Left colon (tissue), 2 donors: ENCODE measurements around the gene APOL4. TPM values are rescaled to one million over a fixed set of nuclear protein-coding genes. Genes with fewer than 3 reads are reported as not detected.
"Not testable (repeated sequence)": the region's sequence is repeated elsewhere in the genome, so short reads cannot be mapped to it uniquely, and the experiment has no call there.

Experiments used
- ATAC-seq: fragments of 200-7000 bp; cut with Tn5 transposase; one replicate; pipeline ENCODE4 v1.9.1; 2020; ENCODE audit warnings: mild to moderate bottlenecking, moderate library complexity
- DNase-seq, 2 donors: peaks; one replicate each; pipeline ENCODE4 v3.0.0-alpha.2; 2020
- intact Hi-C, 2 donors: fragments of 100-400 bp; cut with DNase I in 1 of 2; cut with micrococcal nuclease in 1 of 2; formaldehyde crosslinking; loops; one replicate each; pipeline versions ENCODE4 v1.11.2 to v1.14.0; 2022; cut with DNase I, micrococcal nuclease
- total RNA-seq, 2 donors: library from RNA; stranded (reverse); fragmentation: NEBNext Ultra II Directional; extraction: Animal tissue kit (Norgen Biotek cat#: 25700); gene quantifications; one replicate each; pipeline ENCODE4 v1.2.1, GENCODE V29; 2021
- donor health status: DM: no; HTN: no; CAD: no.
- donor health status: DM: yes; HTN: yes; CAD: no.

APOL4 gene
- total RNA-seq, 2 donors from 2014 or later: 0.95 to 2.4 TPM

DNA sequence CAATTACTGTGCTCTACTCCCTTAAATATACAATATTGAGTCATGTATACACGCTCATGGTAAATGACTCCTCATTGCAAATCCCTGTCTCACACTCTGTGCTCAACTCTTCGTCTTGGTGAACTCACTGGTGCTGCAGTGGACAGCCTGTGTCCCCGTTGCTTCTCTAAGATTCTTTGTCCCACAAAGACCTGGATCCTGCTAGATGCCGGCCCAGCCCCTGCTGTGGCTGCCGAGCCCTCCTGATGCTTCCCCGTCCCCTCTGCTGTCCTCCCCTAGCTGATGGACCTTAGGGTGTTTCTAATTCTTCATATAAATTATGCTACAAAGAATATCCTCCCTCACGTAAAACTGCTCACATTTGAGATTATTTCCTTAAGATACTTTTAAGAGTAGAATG, 32.2 kb upstream of the APOL4 start:
- no peak for DNase-seq
- ATAC-seq: no peak
- intact Hi-C loops: no loop called here

DNA sequence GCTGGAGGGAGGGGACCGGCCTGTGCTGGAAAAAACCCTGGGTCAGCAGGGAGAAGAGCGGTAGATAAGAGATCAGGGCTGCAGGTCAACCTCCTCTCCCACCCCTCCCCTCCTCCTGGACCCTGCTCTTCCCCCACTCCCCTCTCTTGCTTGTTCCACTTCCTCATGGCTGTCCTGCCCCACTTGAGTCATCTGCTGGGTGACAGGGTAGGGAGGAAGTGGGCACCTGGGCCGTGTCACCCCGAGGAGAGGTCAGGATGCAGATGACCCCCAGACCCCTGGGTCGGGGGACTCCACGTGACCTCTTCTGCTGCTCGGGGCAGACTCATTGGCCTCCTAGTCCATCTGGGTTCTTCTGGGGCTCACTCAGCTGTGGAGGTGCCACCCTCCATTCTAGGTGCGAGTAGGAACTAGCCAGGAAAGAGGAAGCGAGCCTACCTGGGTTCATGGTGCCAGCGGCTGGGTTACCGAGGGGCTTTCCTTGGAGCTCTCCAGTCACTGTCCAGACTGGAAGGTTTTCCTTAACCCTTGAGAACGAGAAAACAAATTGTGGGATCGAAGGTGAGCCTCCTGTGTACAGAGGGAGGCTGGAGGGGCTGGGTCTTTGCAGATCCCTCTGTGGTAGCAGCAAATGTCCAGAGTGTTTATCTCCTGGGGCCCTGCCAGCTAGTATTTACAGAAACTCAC, 31.2 kb upstream of the APOL4 start:
- DNase-seq (no peak), ATAC-seq (peak; percentile 18)
- intact Hi-C loops: no loop called here

DNA sequence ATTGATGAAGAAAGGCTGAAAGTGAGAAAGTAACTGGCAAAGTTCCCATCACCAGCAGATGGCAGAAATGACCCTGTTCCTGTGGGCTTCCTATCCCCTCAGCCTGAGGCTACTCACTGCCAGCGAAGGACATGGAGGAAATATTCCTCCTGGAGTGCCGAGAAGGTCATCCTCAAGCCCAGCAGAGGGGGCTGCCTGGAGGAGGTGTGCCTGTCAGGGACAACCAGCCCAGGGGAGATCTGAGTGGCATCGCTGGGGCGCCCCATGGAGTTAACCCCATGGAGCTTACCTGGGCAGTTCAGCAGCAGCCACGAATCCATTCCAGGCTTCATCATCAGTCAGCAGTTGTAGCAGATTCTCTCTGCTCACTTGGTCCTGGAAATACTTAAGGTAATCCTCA, 29.4 kb upstream of the APOL4 start:
- DNase-seq, ATAC-seq, intact Hi-C loops: not testable (repeated sequence)

DNA sequence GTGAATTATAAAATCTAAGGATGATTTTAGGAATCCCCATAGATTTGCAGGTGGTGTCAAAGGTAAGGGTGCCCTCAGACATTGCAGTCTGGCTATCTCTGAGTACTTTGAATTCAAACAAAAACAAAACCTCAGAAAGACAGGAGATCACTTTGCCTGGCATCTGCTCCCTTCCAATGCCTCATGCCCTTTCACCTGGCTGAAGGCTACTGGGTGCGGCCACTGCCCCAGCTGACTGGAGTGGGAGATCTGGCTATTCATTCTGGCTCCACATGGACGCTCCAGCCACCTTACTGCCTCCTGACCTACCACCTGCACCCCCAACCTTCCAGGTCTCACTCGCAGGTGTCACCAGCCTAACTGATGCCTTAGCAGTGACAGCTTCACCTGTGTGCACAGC, 28.0 kb upstream of the APOL4 start:
- ATAC-seq, DNase-seq, intact Hi-C loops: not testable (repeated sequence)

DNA sequence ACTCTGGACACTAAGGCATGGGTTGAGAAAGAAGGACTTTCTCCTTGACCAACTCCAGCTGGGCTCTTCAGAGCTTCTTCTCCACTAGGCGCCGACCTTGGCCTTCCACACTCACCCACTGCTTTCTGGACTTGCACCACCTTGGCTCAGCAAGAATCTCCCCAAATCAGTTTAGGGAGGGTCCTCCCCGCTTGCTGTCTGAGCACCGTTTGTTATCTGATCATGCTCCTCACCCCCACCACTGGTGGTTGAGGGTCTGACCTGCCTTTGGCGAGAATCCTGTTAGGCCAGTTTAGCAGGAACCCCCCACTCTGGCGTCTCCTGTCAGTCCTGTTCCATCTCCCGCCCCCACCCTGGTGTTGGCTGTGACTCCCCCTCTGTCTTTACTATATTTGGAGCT, 27.3 kb upstream of the APOL4 start:
- ATAC-seq (no peak), DNase-seq (no peak)
- intact Hi-C loops: no loop called here

DNA sequence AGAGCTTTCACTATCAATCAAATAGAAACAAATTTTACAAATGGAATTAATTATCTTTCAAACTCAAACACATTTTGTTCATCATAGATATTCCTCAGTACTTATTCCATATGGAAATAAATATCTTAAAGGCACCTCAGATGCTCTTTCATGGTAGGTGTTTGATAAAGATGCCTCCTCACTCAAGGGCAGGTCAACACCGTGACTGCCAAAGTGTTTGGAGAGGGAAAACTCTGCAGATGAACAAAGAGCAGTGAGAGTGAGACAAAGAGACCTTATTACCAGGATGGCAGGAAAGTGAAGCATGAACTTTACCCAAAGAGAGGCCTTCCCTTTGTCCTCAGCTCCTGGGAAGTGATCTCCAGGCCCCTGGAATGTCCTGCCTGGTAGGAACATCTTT, 26.8 kb upstream of the APOL4 start:
- DNase-seq, intact Hi-C loops, ATAC-seq: not testable (repeated sequence)

DNA sequence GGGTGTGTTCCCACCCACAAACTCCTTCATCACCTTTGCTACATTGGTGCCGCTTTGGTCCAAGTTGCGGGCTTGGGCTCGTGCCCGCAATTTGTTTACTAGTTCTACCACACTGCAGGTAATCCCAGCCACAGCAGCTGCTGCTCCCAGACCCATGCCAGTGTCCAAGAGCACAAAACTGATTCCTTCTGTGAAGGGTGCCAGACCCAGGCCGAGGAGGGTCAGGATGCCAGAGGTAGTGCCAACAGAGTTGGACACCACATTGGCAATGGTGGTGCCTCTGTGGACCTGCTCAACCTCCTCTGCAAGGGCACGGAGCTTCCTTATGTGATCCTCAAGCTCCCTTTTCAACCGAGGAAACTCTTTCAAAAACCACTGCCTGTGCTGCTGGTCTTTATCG, 26.2 kb upstream of the APOL4 start:
- no peak for ATAC-seq

DNA sequence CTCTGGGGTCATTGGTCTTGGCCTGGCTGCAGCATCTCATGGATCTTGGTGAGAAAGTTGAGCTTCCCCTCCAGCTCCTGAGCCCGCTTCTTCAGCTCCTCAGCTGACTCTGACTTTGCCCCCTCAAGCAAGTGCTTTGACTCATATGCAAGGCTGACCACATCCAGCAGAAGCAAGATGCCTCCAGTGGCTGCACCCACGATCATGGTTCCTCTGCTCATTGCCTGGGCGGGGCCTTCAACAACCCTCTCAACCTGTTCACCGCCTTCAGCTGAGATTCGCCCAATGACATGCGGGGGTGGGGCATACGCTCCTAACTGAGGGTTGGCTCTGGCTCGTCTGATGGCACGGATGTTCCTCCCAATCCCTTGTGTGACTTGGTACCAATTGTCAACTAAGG, 25.8 kb upstream of the APOL4 start:
- intact Hi-C loops: no loop called here
- no peak for ATAC-seq
- DNase-seq: no peak

More for the DNA sequence above, 26.2 kb upstream of the APOL4 start:
- no peak for DNase-seq
- intact Hi-C loops: no loop called here

GRCh38 chr22:36226189-36226588, 24.6 kb upstream of the APOL4 start:
- ATAC-seq: no peak
- intact Hi-C loops: no loop called here
- DNase-seq: no peak

DNA sequence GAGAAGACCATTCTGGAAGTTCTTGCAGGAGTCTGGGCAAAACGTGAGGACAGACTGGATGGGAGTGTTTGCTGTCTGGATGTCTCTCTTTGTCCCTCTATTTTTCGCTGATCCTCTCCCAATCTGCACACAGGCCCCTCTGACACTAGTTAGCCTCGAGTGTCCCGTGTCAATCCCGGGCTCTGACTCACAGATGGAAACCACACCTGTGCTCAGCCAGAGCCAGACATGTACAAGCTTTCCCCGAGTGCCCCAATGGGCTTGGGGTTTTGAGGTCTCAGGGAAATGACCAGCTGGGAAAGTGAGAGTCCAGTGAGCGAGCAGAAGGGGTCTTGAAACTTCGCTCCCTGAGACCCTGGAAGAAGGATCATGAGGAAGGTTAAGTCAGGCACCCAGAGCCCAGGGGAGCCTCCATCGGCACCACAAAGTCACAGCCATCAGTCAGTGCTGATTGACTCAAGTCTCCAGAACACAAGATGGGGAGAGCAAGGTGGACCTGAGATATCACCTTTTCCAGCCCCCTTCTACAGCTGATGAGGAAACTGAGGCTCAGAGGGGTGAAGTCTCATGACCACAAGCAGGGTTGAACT, 23.8 kb upstream of the APOL4 start:
- intact Hi-C loops: no loop called here
- DNase-seq (no peak), ATAC-seq (no peak)

GRCh38 chr22:36224245-36224644, 22.6 kb upstream of the APOL4 start:
- intact Hi-C loops: no loop called here
- no peak for ATAC-seq
- DNase-seq: no peak

- intact Hi-C loops: no loop called here
- no peak for DNase-seq
- no peak for ATAC-seq
These were observed 21.9 kb upstream of the APOL4 start for GRCh38 chr22:36223504-36223903.

DNA sequence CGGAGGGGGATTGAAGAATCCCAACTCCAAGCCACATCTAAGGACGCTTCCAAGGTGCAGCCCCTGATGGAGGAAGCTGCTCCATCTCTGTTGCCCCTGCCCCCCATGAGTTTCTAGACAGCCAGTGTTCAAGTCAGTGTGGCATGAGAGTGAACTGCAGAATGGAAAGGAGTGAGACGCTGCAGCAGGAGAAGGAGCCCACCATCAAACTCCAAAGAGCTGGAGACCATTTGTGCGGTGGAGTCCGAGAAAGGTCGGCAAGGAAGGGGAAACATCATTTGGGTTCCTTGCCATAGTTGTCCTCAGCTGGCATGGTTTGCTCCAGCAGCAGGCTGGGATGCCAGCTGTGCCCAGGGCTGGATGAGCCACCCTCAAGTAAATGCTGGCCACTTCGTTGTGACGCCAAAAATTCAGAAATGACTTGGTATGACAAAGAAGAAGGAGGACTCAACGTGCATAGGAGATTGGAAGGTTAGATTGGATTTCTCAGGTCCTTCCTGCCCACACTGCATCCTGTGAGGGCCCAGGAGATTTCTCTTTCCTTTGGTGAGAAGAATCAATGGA, 21.4 kb upstream of the APOL4 start:
- DNase-seq: no peak
- ATAC-seq: no peak
- intact Hi-C loops: no loop called here

DNA sequence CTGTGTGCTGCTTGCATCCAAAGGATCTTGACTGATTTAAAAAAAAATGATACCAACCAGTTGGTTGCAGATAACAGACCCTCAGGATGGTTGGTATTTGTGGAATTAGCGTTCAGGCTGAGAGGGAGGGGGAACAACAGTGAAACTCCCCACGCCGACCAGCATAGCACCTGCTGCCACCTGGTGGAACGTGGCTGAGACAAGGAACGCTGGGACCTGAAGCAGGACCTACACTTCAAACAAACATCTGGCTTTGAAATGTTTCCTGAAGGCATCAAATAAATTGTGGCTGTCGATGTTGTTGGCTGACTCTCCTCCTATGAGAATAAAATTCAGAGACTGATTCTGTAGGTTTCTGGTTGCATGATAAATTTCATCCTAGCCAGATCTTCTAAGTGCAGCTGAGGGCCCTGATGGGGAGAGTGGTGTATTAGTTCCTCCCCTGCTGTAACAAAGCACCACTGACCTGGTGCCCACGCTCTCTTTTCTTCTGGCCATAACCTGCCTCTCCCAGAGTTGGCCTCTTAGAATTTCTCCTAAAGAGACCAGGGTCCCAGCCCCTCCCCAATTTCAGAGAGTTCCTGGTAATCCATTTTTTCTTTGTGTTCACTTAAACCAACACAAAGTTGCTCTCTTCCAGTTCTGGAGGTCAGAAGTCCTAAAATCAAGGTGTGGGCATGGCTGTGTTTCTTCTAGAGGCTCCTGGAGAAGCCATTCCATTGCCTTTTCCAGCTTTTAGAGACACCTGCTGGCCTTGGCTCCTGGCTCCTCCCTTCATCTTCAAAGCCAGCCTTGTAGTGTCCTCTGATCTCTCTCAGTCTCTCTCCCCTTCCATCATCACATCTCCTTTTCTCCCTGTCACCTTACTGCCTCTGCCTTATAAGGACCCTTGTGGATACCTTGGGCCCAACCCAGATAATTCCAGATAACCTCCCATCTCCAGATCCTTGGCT, 20.5 kb upstream of the APOL4 start:
- peak in 1 of 2 donors; percentile 68 for DNase-seq
- intact Hi-C loops: no loop called here
- ATAC-seq: peak; percentile 82

GRCh38 chr22:36220451-36220921, 18.9 kb upstream of the APOL4 start:
- peak; percentile 83 for ATAC-seq
- no peak for DNase-seq
- intact Hi-C loops: no loop called here

DNA sequence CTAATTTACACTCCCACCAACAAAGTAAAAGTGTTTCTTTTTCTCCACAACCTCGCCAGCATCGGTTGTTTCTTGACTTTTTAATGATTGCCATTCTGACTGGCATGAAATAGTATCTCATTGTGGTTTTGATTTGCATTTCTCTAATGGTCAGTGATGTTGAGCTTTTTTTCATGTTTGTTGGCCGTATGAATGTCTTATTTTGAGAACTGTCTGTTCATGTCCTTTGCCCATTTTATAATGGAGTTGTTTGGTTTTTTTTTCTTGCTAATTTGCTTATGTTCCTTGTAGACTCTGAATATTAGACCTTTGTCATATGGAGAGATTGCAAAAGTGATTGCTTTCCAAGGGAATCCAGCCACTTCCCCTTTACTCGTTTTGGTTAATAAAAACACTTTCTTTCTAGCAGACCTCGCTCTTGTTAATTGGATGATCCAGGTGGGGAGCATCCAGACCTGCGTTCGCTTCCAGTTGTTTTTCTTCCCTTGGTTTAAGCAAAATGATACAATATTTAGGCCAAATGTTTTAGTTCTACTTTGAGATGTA, 17.1 kb upstream of the APOL4 start:
- ATAC-seq (no peak), DNase-seq (no peak)
- intact Hi-C loops: no loop called here

DNA sequence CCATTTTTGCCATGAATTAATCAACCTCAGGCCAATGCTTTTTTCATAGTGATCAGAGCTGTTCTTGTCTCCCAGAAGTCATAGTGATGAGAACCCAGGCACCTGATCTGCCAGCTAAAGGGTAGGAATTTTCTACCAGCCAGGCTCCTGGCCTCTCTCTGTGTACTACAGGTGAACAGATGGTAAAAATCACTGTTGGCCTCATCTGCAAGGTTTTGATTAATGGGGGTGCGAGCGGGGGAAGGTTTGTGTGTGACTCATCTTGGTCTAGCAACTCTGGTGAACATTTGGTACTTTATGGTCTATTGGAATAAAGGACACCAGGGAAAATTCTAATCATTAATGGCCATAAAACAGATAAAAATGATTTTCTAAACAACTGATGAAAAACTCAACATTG, 14.4 kb upstream of the APOL4 start:
- intact Hi-C loops: no loop called here
- DNase-seq: no peak
- no peak for ATAC-seq

DNA sequence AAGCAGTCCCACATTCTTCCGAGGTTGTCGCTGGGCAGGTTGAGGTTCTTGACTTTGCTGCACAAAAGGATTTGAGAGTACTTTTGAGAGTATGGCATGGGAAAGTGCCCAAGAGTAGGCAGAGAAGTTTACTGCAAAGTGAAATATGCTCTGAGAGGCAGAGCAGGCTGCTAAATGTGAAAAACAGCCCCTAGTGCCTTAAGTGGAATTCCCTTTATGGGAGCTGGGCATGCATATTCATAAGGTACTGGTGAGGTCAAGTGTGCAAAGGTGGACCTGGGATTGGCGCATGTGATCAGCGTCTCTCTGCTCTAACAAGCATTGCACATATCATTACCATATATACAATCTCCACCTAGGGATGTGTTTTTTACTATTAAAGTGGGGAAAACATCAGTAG, 12.0 kb upstream of the APOL4 start:
- ATAC-seq: no peak
- DNase-seq: no peak
- intact Hi-C loops: no loop called here

DNA sequence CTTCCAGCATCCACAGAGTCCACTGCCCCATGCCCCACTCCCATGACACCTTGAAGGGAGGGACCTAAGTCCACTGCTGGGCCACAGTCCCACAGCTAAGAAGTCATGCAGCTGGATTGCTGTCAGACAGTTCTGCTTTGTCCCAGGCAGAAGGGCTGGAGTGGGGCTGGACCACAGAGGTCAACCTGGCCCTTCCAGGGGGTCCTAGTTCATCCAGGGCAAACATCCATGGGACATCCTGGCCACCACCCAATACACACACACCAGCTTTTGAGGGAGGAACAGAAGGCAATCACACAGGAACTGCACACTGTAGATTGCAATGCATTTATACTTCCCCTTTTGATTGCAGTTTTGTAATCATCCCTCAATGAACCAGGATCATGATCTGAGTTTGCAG, 11.3 kb upstream of the APOL4 start:
- intact Hi-C loops: no loop called here
- DNase-seq (no peak), ATAC-seq (peak; percentile 29)
